A673 (cell line): ENCODE results near the gene TICAM2.

Source experiments
- EZH2 ChIP-seq: fragments of 200-600 bp; sonication (generic); IDR thresholded peaks from 2 replicates; pipeline ENCODE4 v1.6.1; 2017; ENCODE audit warnings: borderline replicate concordance, low read depth, mild to moderate bottlenecking, mixed read lengths, antibody characterized with exemption, low read length; ENCODE audit not compliant: poor library complexity, severe bottlenecking
- TF ChIP-seq, protein P1 (sequence below): fragments of 300-800, 200-600 bp; sonication (generic); conservative IDR thresholded peaks from 2 replicates; pipeline ENCODE4 v1.5.1; 2017; ENCODE audit warnings: low read depth, mild to moderate bottlenecking, antibody characterized with exemption, low read length, moderate library complexity, mixed read lengths

- TF ChIP-seq, protein P1, sequence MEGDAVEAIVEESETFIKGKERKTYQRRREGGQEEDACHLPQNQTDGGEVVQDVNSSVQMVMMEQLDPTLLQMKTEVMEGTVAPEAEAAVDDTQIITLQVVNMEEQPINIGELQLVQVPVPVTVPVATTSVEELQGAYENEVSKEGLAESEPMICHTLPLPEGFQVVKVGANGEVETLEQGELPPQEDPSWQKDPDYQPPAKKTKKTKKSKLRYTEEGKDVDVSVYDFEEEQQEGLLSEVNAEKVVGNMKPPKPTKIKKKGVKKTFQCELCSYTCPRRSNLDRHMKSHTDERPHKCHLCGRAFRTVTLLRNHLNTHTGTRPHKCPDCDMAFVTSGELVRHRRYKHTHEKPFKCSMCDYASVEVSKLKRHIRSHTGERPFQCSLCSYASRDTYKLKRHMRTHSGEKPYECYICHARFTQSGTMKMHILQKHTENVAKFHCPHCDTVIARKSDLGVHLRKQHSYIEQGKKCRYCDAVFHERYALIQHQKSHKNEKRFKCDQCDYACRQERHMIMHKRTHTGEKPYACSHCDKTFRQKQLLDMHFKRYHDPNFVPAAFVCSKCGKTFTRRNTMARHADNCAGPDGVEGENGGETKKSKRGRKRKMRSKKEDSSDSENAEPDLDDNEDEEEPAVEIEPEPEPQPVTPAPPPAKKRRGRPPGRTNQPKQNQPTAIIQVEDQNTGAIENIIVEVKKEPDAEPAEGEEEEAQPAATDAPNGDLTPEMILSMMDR: no peak
- TF ChIP-seq EZH2: no peak
These were observed 17.8 kb downstream of the TICAM2 start for GRCh38 chr5:115584501-115584900.
